Peyer's patch (tissue), 4 donors: ENCODE data around the gene UTS2B. TPM values are rescaled to one million over a fixed set of nuclear protein-coding genes. Genes with fewer than 3 reads are reported as not detected.
A peak's percentile ranks its signal among the peaks of the same experiment; 100 is the strongest.

ENCODE experiments used
- DNase-seq, 3 donors: peaks; one replicate each; pipeline ENCODE4 v3.0.0-alpha.2; 2017 to 2019
- H3K27ac ChIP-seq, 4 donors: fragments of 200-600 bp; sonication (generic); one replicate each; pipeline ENCODE4 v1.5.1; 2016 to 2019
- H3K27me3 ChIP-seq, 2 donors: fragments of 200-600 bp; sonication (generic); one replicate each; pipeline ENCODE4 v1.5.1; 2019
- H3K36me3 ChIP-seq, 3 donors: fragments of 200-600 bp; sonication (generic); one replicate each; pipeline ENCODE4 v1.5.1; 2016 to 2019
- H3K4me1 ChIP-seq, 4 donors: fragments of 200-600 bp; sonication (generic); one replicate each; pipeline ENCODE4 v1.5.1; 2016 to 2019
- H3K4me3 ChIP-seq, 4 donors: fragments of 200-600 bp; sonication (generic); 1 replicate in 3 of 4; 2 replicates in 1 of 4; pipeline ENCODE4 v1.5.1; 2016 to 2019; ENCODE audit warnings: mild to moderate bottlenecking in 1 of 4
- H3K9me3 ChIP-seq, 4 donors: fragments of 200-600 bp; sonication (generic); one replicate each; pipeline ENCODE4 v1.5.1; 2016 to 2019; ENCODE audit warnings: mild to moderate bottlenecking in 1 of 4
- POLR2A ChIP-seq, 2 donors: fragments of 450-650 bp; IDR thresholded peaks; one replicate each; pipeline ENCODE4 v1.5.1; 2017; ENCODE audit warnings: antibody characterized with exemption in 2 of 2, mild to moderate bottlenecking in 2 of 2, moderate library complexity in 2 of 2
- total RNA-seq, 4 donors: library from RNA; depleted of rRNA; stranded (reverse); fragments of >200 nt; gene quantifications; one replicate each; pipeline ENCODE4 v1.1.0, GENCODE V29; 2016
- TF ChIP-seq, protein P1 (sequence below), 6 experiments: fragments of 450-650 bp in 4 of 6; fragments of 200-600 bp in 2 of 6; sonication (generic) in 1 of 6; IDR thresholded peaks; one replicate each; pipeline ENCODE4 v1.5.1; 2017 to 2019; ENCODE audit warnings: antibody characterized with exemption in 6 of 6, mild to moderate bottlenecking in 3 of 6, moderate library complexity in 1 of 6

Gene UTS2B
- total RNA-seq, 4 donors from 2014 or later = 1.9 to 6.6 TPM; not detected in 2

DNA sequence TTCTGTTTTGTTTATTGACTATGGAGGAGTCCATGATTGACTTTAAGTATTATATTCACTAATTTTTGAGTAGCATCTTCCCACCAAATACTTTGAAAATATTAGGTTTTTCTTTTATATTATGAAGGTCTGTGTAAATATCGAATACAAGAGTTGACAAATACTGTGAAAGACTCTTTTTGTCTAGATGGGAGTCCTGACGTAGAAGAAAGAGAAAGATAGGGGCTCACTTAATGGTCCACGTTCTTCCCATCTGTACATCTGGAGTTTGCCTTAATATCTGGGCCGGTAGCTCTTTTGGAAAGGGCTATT lies 7.8 kb upstream of the UTS2B start:
- H3K27me3 ChIP-seq = no peaks in the 10 kb centered on the region
- no peaks in the 10 kb centered on the region for H3K9me3 ChIP-seq
- DNase-seq = no peak
- H3K36me3 ChIP-seq = no peaks in the 10 kb centered on the region
- no peak for TF ChIP-seq POLR2A (IDR thresholded peaks at IDR 0.05)
- TF ChIP-seq, protein P1, sequence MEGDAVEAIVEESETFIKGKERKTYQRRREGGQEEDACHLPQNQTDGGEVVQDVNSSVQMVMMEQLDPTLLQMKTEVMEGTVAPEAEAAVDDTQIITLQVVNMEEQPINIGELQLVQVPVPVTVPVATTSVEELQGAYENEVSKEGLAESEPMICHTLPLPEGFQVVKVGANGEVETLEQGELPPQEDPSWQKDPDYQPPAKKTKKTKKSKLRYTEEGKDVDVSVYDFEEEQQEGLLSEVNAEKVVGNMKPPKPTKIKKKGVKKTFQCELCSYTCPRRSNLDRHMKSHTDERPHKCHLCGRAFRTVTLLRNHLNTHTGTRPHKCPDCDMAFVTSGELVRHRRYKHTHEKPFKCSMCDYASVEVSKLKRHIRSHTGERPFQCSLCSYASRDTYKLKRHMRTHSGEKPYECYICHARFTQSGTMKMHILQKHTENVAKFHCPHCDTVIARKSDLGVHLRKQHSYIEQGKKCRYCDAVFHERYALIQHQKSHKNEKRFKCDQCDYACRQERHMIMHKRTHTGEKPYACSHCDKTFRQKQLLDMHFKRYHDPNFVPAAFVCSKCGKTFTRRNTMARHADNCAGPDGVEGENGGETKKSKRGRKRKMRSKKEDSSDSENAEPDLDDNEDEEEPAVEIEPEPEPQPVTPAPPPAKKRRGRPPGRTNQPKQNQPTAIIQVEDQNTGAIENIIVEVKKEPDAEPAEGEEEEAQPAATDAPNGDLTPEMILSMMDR (IDR thresholded peaks at IDR 0.05) = no peak
- H3K4me3 ChIP-seq = no peak overlapping the region
- no peak overlapping the region for H3K27ac ChIP-seq
- peaks cover 0 to 8% (median 3%) of the 10 kb centered on the region in 4 donors for H3K4me1 ChIP-seq

DNA sequence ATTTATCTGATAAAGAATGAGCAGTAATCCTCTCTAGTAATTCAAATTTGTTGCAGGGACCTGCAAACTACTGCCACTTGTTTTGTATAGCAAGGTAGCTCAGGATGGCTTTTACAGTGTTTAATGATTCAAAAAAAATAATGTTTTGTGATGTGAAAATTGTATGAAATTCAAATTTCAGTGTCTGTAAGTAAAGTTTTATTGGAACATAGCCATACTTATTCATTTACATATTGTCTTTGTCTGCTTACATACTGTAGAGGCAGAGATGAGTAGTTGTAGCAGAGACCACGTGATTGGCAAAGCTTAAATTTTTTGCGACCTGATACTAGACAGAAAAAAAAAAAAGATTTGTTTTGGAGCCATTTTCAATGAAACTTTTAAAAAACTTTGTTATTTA lies 6.5 kb upstream of the UTS2B start:
- Histone ChIP-seq H3K4me1 (peaks cover 0 to 10% (median 3%) of the 10 kb centered on the region in 4 donors), H3K4me3 (no peak overlapping the region), H3K27ac (peak overlapping the region in 1 of 4 donors; percentile 22), H3K27me3 (no peaks in the 10 kb centered on the region), H3K9me3 (no peaks in the 10 kb centered on the region), H3K36me3 (no peaks in the 10 kb centered on the region)
- no peak for DNase-seq
- TF ChIP-seq, protein P1 (IDR thresholded peaks at IDR 0.05) = no peak
- TF ChIP-seq POLR2A (IDR thresholded peaks at IDR 0.05) = no peak

DNA sequence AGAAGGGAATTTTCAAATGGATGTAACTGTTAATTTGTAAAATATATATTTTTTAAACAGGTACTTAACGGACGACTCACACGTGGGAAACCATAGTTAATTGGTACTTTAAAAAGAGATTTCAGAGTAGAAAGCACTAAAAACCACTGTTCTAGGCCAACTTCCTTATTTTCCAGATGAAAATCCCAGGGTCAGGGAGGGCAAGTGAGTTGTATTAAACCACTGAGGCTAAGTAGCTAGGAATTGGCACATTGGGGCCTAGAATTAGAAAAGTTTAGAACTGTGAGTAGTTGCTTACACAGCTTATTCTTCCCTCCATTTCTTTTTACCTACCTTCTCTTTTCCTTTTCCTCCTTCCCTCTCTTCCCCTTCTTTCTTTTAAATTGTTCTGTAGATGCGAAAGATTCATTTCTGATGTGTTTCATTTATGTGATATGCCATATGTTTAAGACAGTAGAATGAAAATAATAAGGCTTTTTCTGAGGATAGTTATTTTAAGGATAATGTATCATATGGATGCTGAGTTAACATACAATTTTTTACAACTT lies 4.1 kb upstream of the UTS2B start:
- H3K9me3 ChIP-seq = no peaks in the 10 kb centered on the region
- H3K27ac ChIP-seq = no peak overlapping the region
- peaks cover 0 to 18% (median 3%) of the 10 kb centered on the region in 4 donors for H3K4me1 ChIP-seq
- H3K27me3 ChIP-seq = no peaks in the 10 kb centered on the region
- TF ChIP-seq, protein P1 (IDR thresholded peaks at IDR 0.05) = no peak
- no peak for TF ChIP-seq POLR2A (IDR thresholded peaks at IDR 0.05)
- H3K36me3 ChIP-seq = no peaks in the 10 kb centered on the region
- no peak overlapping the region for H3K4me3 ChIP-seq
- DNase-seq = no peak

DNA sequence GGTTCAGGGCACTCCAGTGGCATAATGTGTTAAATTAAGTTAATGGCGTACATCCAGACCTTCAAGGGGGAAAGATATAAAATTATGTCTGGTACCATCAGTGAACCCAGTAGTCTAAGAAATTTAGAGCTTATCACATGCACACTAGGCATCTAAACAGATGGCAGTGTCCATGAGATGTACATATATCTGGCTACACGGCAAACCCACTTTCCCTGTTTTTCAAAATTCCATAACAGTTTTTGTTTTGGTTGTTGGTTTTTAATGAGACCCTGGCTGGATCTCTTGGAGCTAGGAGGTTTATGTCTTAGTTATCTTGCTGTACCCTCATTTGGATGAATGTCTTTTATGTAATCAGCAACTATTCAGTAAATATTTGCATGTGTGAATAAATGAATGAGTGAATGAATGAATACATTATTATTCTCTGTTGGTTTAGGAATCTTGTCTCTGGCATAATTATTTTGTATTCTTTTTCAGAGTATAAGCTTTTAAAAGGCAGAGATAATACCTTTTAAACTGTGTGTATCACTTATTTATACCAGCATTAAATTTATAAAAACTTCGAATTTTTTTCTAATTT lies 3.1 kb upstream of the UTS2B start:
- no peaks in the 10 kb centered on the region for H3K36me3 ChIP-seq
- no peaks in the 10 kb centered on the region for H3K9me3 ChIP-seq
- DNase-seq = no peak
- no peak overlapping the region for H3K27ac ChIP-seq
- H3K27me3 ChIP-seq = no peaks in the 10 kb centered on the region
- peaks cover 0 to 13% (median 3%) of the 10 kb centered on the region in 4 donors for H3K4me1 ChIP-seq
- H3K4me3 ChIP-seq = no peak overlapping the region
- TF ChIP-seq, protein P1 (IDR thresholded peaks at IDR 0.05) = no peak
- no peak for TF ChIP-seq POLR2A (IDR thresholded peaks at IDR 0.05)

DNA sequence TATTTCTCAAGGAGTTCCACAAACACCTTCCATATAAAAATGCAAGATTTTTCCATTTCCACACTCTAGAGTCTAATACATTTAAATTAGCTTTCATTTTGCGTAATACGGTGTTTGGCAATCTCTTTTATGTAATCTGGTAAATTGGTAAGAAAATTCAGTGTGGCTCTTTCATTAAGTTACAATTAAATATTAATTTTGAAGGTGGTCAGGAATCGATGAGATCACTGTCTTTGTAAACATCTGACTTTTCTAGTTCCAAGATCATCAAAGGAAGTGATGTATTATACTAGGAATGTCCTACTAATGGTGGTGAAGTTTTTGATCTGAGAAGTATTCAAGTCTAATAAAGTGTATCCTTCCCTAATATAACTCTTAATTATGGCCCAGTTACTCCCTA lies 1.1 kb upstream of the UTS2B start:
- Histone ChIP-seq H3K4me1 (peaks cover 0 to 13% (median 3%) of the 10 kb centered on the region in 4 donors), H3K27ac (peak overlapping the region; percentile 31 to 99 (median 96)), H3K9me3 (no peaks in the 10 kb centered on the region), H3K27me3 (no peaks in the 10 kb centered on the region), H3K4me3 (peak overlapping the region; percentile 96 to 99 (median 98)), H3K36me3 (no peaks in the 10 kb centered on the region)
- TF ChIP-seq, protein P1 (IDR thresholded peaks at IDR 0.05) = no peak
- TF ChIP-seq POLR2A (IDR thresholded peaks at IDR 0.05) = no peak
- no peak for DNase-seq
